ENCODE results near the gene PRPF40A.

Gene PRPF40A

DNA sequence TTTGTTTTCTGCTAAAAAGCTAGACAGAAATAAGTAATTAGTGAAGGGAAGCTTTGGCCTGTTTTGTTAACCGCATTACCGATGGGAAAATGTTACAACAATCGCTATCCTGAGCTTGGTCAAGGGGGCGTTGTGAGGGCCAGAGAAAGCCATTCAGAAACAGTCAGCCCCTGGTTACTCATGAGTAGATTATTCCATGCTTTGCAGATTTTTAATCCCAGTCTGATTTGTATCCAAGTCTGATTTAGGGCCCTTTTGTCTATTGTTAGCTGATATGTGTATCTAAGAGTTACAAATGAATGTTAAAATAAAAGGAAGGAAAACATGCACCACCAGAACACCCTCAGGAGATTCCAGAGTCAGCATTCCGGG lies 99.1 kb downstream of the PRPF40A start:
- Histone ChIP-seq H3K27ac (no peak overlapping the region), H3K4me1 (peaks cover 0 to 5% (median 3%) of the 10 kb centered on the region in 4 donors), H3K4me3 (no peak overlapping the region), H3K27me3 (no peaks in the 10 kb centered on the region), H3K36me3 (peaks cover 27 to 64% (median 54%) of the 10 kb centered on the region in 3 donors), H3K9me3 (no peaks in the 10 kb centered on the region)
- no peak for DNase-seq
- intact Hi-C loops (cut with DNase I; ENCODE audit: low total_unique reads), result no loop called here
- TF ChIP-seq, protein P1, sequence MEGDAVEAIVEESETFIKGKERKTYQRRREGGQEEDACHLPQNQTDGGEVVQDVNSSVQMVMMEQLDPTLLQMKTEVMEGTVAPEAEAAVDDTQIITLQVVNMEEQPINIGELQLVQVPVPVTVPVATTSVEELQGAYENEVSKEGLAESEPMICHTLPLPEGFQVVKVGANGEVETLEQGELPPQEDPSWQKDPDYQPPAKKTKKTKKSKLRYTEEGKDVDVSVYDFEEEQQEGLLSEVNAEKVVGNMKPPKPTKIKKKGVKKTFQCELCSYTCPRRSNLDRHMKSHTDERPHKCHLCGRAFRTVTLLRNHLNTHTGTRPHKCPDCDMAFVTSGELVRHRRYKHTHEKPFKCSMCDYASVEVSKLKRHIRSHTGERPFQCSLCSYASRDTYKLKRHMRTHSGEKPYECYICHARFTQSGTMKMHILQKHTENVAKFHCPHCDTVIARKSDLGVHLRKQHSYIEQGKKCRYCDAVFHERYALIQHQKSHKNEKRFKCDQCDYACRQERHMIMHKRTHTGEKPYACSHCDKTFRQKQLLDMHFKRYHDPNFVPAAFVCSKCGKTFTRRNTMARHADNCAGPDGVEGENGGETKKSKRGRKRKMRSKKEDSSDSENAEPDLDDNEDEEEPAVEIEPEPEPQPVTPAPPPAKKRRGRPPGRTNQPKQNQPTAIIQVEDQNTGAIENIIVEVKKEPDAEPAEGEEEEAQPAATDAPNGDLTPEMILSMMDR (IDR thresholded peaks at IDR 0.05), result no peak

DNA sequence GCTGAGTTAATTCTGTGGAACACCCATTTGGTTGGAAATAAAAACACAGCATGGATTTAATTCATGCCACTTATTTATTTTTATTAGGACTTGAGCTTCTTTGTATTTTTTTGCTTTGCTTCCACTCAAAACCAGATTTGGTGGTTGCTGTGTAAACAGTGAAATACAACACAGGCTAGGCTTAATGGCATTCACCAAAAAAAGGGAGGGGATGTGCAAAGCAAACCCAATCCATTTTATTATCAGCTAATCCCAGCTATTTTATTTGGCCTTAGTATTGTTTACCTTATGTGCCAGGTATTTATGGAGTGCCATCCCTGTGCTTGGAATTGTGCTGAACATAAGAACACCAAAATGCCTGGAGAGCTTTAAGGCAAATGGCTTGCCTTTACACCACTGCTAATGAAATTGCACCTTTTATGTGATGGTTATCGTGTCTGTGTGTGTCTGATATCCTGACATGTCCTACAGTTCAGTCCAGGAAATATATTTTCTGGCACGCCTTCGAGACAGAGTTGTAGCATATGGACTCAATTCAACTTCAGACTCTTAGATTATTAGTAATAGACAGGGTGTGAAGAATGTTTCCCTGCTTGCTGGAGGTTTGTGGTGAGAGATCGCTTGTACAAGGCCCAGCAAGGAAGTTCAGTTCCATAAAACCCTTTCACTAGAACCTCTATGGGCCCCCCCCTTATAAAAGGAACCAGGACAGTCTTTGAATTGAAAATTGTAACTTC lies 99.6 kb downstream of the PRPF40A start:
- H3K4me3 ChIP-seq, result no peak overlapping the region
- intact Hi-C loops (cut with DNase I; ENCODE audit: low total_unique reads), result no loop called here
- DNase-seq, result no peak
- H3K27me3 ChIP-seq, result no peaks in the 10 kb centered on the region
- peaks cover 0 to 5% (median 3%) of the 10 kb centered on the region in 4 donors for H3K4me1 ChIP-seq
- TF ChIP-seq, protein P1 (IDR thresholded peaks at IDR 0.05), result no peak
- no peaks in the 10 kb centered on the region for H3K9me3 ChIP-seq
- H3K36me3 ChIP-seq, result peaks cover 27 to 64% (median 54%) of the 10 kb centered on the region in 3 donors
- no peak overlapping the region for H3K27ac ChIP-seq

DNA sequence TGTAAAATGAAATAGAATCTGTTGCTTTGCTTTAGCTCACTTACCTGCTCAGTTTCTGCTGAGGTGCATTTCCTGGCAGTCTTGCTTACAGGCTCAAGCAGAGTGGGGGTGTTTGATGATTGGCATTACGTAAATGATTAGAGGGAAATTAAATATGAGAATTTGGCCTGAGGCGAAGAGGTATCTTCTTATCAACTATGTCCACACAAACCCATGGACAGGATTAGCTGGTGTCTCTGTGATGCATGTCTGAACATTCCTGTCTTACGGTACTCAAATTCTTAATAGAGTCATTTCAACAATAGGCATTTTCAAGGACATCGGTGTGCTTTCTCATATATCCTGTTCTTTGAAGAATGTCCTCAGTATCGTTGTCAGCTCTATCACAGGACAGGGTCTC lies 102.1 kb downstream of the PRPF40A start:
- H3K9me3 ChIP-seq, result no peaks in the 10 kb centered on the region
- intact Hi-C loops (cut with DNase I; ENCODE audit: low total_unique reads), result no loop called here
- H3K4me1 ChIP-seq, result peaks cover 0 to 6% (median 3%) of the 10 kb centered on the region in 4 donors
- H3K27ac ChIP-seq, result no peak overlapping the region
- no peaks in the 10 kb centered on the region for H3K27me3 ChIP-seq
- DNase-seq, result no peak
- no peak overlapping the region for H3K4me3 ChIP-seq
- TF ChIP-seq, protein P1 (IDR thresholded peaks at IDR 0.05), result no peak
- H3K36me3 ChIP-seq, result peaks cover 23 to 55% (median 43%) of the 10 kb centered on the region in 3 donors

DNA sequence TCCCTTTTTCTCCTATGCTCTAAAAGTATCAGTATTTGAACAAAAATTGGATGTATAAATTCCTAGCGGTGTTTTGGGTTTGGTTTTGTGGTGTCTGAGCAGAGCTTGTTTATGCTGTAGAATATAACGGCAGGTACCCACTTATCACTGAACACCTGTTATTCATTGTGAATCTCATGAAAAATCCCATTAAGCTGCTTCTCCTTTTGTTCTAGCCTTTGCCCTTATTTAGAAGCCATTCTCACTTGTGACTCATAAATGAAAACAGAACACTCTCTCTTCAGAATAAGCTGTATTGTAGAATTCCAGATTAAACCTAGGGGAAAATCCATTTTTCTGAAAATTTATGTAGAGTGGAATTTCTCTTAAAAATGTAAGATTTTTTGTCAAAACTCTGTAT lies 104.0 kb downstream of the PRPF40A start:
- peaks cover 12 to 36% (median 27%) of the 10 kb centered on the region in 3 donors for H3K36me3 ChIP-seq

DNA sequence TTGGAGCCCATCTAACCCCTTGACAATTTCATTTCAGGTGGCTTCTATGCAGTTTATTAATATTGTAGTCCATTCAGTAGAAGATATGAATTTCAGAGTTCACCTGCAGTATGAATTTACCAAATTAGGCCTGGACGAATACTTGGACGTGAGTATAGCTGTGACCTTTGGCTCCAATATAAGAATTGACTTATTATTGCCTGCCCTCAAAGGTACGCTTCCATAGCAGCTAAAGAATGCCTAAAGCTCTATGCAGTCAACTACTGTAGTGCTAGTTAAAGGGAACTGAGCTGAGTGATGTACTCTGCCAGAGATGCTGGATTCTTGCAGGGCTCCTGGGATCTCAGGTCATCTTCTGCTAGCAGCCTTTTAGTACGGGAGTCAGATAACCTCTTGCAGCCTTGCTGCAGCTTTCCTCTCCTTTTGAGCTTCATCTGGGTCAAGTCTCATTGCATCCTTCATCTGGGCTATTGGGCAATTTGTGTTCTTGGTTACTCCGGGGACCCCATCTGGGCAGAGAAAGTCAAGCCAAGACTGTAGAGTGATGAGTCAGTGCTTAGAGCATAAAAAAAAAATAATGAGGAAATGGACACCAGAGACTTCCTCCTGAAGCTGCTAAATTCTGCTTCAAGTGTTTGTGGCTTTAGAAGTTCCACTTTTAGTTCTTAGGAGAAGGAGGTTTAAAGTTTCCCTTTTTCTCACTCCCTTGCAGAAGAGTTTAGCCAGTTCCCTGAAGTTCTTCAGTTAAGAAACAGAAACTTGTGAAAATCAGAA lies 105.6 kb downstream of the PRPF40A start:
- no peak overlapping the region for H3K4me3 ChIP-seq
- peak; percentile 73 to 74 for DNase-seq
- TF ChIP-seq, protein P1 (IDR thresholded peaks at IDR 0.05), result no peak
- no peaks in the 10 kb centered on the region for H3K9me3 ChIP-seq
- no peaks in the 10 kb centered on the region for H3K27me3 ChIP-seq
- peaks cover 0 to 26% (median 21%) of the 10 kb centered on the region in 3 donors for H3K36me3 ChIP-seq
- intact Hi-C loops (cut with DNase I; ENCODE audit: low total_unique reads), result no loop called here
- H3K4me1 ChIP-seq, result peaks cover 0 to 6% (median 3%) of the 10 kb centered on the region in 4 donors
- H3K27ac ChIP-seq, result peak overlapping the region in 1 of 2 donors; percentile 39

More for the DNA sequence above, 104.0 kb downstream of the PRPF40A start:
- TF ChIP-seq, protein P1 (IDR thresholded peaks at IDR 0.05), result no peak
- Histone ChIP-seq H3K9me3 (no peaks in the 10 kb centered on the region), H3K27ac (no peak overlapping the region), H3K27me3 (no peaks in the 10 kb centered on the region), H3K4me3 (no peak overlapping the region), H3K4me1 (peaks cover 0 to 6% (median 3%) of the 10 kb centered on the region in 4 donors)
- no peak for DNase-seq
- intact Hi-C loops (cut with DNase I; ENCODE audit: low total_unique reads), result no loop called here

Data from tibial artery (tissue), 4 donors.